K562 (cell line): ENCODE data around the gene HK1. TPM values are rescaled to one million over a fixed set of nuclear protein-coding genes. Genes with fewer than 3 reads are reported as not detected.

Experiments used
- CEBPZ ChIP-seq: fragments of 150-350 bp; IDR thresholded peaks from 2 replicates; pipeline ENCODE4 v1.6.1; 2014; ENCODE audit warnings: low read depth, mild to moderate bottlenecking, low read length, borderline replicate concordance
- FUS ChIP-seq: fragments of 200-400 bp; formaldehyde crosslinking; optimal IDR thresholded peaks from 2 replicates; pipeline ENCODE3; 2017; ENCODE audit warnings: low read depth, low read length
- ILK ChIP-seq: fragments of 450-650 bp; IDR thresholded peaks from 2 replicates; pipeline ENCODE4 v1.6.1; 2016; ENCODE audit warnings: missing genetic modification characterization, low read depth, mild to moderate bottlenecking, missing compliant biosample characterization, moderate library complexity, borderline replicate concordance
- JUNB ChIP-seq: fragments of 450-650 bp; formaldehyde crosslinking; conservative IDR thresholded peaks from 2 replicates; pipeline ENCODE4 v1.4.0; 2020; ENCODE audit warnings: mild to moderate bottlenecking
- MECOM ChIP-seq: fragments of 250-450 bp; sonication (Bioruptor Pico); IDR thresholded peaks from 2 replicates; pipeline ENCODE4 v1.8.0; 2022; ENCODE audit warnings: inconsistent platforms
- NFE2 ChIP-seq: IDR thresholded peaks from 2 replicates; pipeline ENCODE4 v1.6.1; 2014; ENCODE audit warnings: antibody characterized with exemption, low read depth
- PHB2 ChIP-seq: fragments of 450-650 bp; IDR thresholded peaks from 2 replicates; pipeline ENCODE4 v1.6.1; 2017; ENCODE audit warnings: low read depth
- PHTF2 ChIP-seq: fragments of 250-450 bp; sonication (Bioruptor Pico); IDR thresholded peaks from 2 replicates; pipeline ENCODE4 v1.5.0; 2021; ENCODE audit warnings: mild to moderate bottlenecking
- PKNOX1 ChIP-seq: fragments of 450-650 bp; IDR thresholded peaks from 2 replicates; pipeline ENCODE4 v1.6.1; 2016
- POLR2B ChIP-seq: fragments of 450-650 bp; IDR thresholded peaks from 2 replicates; pipeline ENCODE4 v1.6.1; 2018; ENCODE audit warnings: low read depth; ENCODE audit not compliant: partially characterized antibody
- RBBP5 ChIP-seq: fragments of 200-600 bp; sonication (generic); IDR thresholded peaks from 2 replicates; pipeline ENCODE4 v1.6.1; 2012; ENCODE audit warnings: borderline replicate concordance, mild to moderate bottlenecking, low read length, control low read depth, inconsistent platforms; ENCODE audit not compliant: insufficient read depth, poor library complexity, severe bottlenecking
- RHOXF2B ChIP-seq: fragments of 250-450 bp; sonication (Bioruptor Pico); conservative IDR thresholded peaks from 2 replicates; pipeline ENCODE4 v1.5.1; 2021
- SIN3A ChIP-seq, 2 experiments: fragments of 150-350 bp in 1 of 2; IDR thresholded peaks; 2 replicates each; pipeline ENCODE4 v1.6.1; 2011 to 2016; ENCODE audit warnings: borderline replicate concordance in 2 of 2, low read depth in 2 of 2, low read length in 2 of 2, mild to moderate bottlenecking in 2 of 2, moderate library complexity in 2 of 2; ENCODE audit not compliant: control insufficient read depth in 1 of 2
- SUPT5H ChIP-seq: fragments of 450-650 bp; IDR thresholded peaks from 2 replicates; pipeline ENCODE4 v1.6.1; 2016
- USF1 ChIP-seq: sonication (generic); formaldehyde crosslinking; IDR thresholded peaks from 2 replicates; pipeline ENCODE4 v1.9.0; 2022; ENCODE audit warnings: mild to moderate bottlenecking, missing genetic modification reagents
- ZNF140 ChIP-seq: fragments of 250-450 bp; sonication (Bioruptor Pico); IDR thresholded peaks from 2 replicates; pipeline ENCODE4 v1.8.0; 2021; ENCODE audit warnings: moderate library complexity, mild to moderate bottlenecking, inconsistent platforms
- ZNF395 ChIP-seq: fragments of 200-800 bp; sonication (Bioruptor generic); IDR thresholded peaks from 2 replicates; pipeline ENCODE4 v1.6.1; 2017; ENCODE audit warnings: missing genetic modification characterization, missing compliant biosample characterization
- ZNF639 ChIP-seq, 2 experiments: fragments of 200-800 bp in 1 of 2; sonication (Bioruptor generic) in 1 of 2; sonication (generic) in 1 of 2; formaldehyde crosslinking in 1 of 2; IDR thresholded peaks in 1 of 2; conservative IDR thresholded peaks in 1 of 2; 2 replicates each; pipeline versions ENCODE4 v1.5.0 to v1.6.1; 2016 to 2020; ENCODE audit warnings: missing compliant biosample characterization in 1 of 2, missing genetic modification characterization in 1 of 2, missing genetic modification reagents in 1 of 2
- polyA plus RNA-seq, 8 experiments: library from polyadenylated mRNA; depleted of rRNA in 4 of 8; stranded (reverse) in 5 of 8; unstranded in 3 of 8; fragments of >200 nt; fragmentation: Nextera tagmentation in 2 of 8; fragmentation: Illumina TruSeq in 1 of 8; extraction: Ambion mirVana in 2 of 8; extraction: Trizol in 1 of 8; gene quantifications; 2 replicates each; pipeline versions ENCODE4 v1.2.1 to v1.2.3, GENCODE V29; 2011 to 2014; ENCODE audit warnings: inconsistent platforms in 1 of 8, missing spikeins in 1 of 8
- total RNA-seq, 7 experiments: library from RNA; depleted of rRNA in 6 of 7; stranded (reverse); fragments of >200 nt in 6 of 7; fragmentation: Illumina TruSeq in 2 of 7; extraction: Trizol in 2 of 7; gene quantifications; 2 replicates each; pipeline versions ENCODE4 v1.2.1 to v1.2.3, GENCODE V29; 2011 to 2021; ENCODE audit warnings: low replicate concordance in 1 of 7

The HK1 gene
- total and polyA plus RNA-seq, 9 of the 15 experiments (the other 6 are each of a cell fraction or from before 2014, with no cell fraction given): 29.2 to 444 (median 193) TPM

GRCh38 chr10:69316313-69317059 is 38.2 kb downstream of the HK1 start (continued):
- TF ChIP-seq USF1 (peak; percentile 31; the same call in 1 of the 2 replicates), SIN3A (IDR thresholded peaks at IDR 0.05; ENCODE audit: borderline replicate concordance in 2 of 2, control insufficient read depth in 1 of 2, low read depth in 2 of 2, low read length in 2 of 2) (peak in 1 of 2 experiments; percentile 10; a peak in 1 of 4 replicates), MECOM (CRISPR knock-in tag) (no peak), ZNF140 (CRISPR knock-in tag) (no peak), JUNB (CRISPR knock-in tag) (no peak), RBBP5 (no peak), FUS (no peak), PKNOX1 (peak; percentile 13; the same call in 1 of the 2 replicates), NFE2 (no peak), PHB2 (no peak), ILK (no peak), ZNF395 (CRISPR knock-in tag) (peak; percentile 58; the same call in 1 of the 2 replicates), POLR2B (no peak), PHTF2 (CRISPR knock-in tag) (no peak), RHOXF2B (CRISPR knock-in tag) (no peak), SUPT5H (no peak), ZNF639 (CRISPR knock-in tag; conservative IDR thresholded peaks at IDR 0.05 in 1 of 2, IDR thresholded peaks at IDR 0.05 in 1 of 2) (no peak), CEBPZ (no peak)
